ENCODE results near the gene PPP1R16B.
"Not testable (repeated sequence)": the region's sequence is repeated elsewhere in the genome, so short reads cannot be mapped to it uniquely, and the experiment has no call there.

PPP1R16B gene

DNA sequence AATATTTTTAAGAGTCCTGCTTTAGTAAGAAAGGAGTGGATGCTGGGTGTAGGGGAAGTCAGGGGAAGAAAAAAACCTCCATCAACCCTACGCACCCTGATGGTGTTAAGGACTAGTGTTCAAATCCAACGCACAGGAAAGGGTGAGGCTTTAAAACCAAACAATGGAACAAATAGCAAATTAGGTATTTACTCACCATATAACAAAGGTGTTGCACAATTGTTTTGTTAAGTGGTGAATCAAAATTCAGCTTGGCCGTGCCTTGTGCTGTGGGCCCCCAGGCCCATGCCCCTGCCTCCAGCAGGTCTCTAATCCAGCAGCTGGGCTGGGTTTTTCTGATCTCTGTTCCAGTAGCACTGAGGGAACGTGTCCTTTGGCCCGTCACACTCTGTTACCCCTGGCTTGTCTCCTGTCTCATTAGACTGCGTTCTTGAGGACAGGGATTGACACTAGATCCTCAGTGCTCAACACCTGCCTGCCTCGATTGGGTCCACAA, 132.5 kb downstream of the PPP1R16B start:
- no peak for DNase-seq

DNA sequence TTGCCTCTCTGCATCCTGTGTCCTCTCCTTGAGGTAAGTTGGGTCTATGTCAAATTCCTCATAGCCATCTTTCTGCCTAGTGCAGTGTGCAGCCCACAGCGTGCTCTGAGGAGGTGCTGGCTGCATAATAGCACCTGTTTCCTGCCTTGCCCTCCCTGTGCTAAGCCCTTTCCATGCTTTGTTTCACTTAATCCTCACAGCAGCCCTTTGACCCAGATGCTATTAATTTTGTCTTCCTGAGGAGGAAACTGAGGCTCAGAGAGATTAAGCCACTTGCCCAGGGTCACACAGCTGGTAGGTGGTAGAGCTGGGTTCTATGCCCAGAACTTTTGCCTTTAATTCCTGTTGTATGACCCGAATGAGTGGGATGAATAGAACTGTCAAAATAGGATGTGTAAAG, 134.2 kb downstream of the PPP1R16B start:
- DNase-seq, result no peak

DNA sequence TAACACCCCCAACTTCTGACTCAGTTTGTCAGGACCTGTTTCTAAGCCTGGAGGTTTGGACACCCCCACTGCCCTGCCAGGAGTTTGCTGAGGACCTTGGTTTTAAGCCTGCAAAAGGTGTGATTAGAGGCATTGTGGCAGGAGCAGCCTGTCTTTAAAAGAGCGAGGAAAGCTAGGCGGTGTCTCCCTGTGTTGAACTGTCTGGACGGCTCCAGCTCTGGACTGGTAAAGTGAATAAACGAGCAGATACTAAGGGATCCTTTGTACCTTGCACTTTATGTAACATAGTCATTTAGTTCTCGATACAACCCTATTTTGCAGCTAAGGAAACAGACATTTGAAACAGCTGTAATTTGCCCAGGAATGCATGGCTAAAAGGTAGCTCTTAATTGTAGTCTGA, 135.1 kb downstream of the PPP1R16B start:
- DNase-seq, result no peak

DNA sequence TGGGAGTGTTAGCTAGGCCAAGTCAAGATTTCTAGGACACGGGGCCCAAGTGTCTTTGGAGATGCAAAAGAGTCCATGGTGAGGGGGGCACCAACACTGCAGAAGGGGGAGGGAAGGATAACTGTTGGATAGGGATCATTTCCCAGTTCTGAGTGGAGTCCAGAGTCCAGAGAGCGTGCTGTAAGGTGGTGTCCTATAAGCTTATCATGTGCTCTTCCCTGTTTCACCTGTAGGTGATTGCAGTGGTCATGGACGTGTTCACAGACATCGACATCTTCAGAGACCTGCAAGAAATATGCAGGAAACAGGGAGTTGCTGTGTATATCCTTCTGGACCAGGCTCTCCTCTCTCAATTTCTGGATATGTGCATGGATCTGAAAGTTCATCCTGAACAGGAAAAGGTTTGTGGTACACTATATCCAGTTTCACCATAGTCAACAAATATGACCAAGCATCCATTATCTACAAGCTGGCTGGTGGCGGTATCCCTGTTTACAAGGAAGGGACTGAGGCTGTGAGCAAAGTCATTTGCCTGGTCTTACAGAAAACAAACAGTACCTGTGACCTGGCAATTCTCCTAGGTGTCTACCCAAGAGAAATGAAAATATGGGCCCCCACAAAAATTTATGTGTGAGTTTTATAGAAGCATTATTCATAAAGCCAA, 136.4 kb downstream of the PPP1R16B start:
- no peak for DNase-seq

DNA sequence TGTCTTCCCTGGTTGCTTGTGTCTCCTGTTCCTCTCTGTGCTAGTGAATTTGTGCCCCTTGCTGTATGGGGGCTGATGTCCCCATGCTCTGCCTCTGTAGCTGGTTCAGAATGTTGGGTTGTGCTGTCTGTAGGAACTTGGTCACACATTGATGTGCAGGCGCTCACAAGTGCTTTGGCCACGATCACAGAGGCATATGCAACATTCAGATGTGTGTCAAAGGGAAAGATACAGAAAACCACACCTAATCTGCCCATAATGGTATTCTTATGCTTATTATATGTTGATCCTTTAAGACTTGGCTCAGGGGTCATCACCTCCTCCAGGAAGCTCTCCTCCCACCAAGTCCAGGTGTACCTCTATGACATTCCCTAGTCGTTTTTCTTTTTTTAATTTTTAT, 139.5 kb downstream of the PPP1R16B start:
- DNase-seq, result no peak

DNA sequence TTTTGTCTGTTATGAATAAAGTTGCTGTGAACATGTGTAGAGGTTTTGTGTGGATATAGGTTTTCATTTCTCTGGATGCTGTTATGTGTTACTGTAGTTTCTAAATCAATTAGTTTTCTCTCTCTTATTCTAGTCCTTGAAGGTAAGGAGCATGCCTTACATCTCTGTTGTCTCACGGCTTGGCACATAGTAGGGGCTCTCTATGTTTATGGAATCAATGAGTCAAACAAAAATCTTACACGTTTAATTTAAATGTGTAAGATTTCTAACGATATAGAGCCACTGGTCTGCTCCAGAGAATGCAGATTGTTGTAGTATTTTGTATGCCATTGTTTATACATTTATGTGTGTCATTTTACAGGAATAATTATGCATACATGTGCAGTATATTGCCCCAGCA, 141.3 kb downstream of the PPP1R16B start:
- DNase-seq, result no peak

DNA sequence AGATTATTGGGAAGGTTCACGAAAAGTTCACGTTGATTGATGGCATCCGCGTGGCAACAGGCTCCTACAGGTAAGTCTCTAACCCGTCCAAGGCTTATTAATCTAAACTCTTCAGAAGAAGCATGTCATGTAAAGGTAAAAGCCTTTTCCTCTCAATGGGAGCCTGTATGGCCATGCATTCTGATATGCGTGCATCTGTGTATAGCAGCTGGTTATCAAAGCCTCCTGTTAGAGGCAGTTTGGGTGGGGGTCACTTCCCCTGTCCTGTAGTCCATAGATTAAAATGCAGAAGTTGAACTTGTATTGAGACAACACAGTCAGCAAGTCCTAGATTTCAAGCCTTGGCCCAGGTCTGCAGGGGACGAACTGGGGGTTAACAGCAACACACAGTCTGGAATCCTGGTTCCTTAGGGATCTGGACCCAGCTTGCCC, 142.4 kb downstream of the PPP1R16B start:
- no peak for DNase-seq

DNA sequence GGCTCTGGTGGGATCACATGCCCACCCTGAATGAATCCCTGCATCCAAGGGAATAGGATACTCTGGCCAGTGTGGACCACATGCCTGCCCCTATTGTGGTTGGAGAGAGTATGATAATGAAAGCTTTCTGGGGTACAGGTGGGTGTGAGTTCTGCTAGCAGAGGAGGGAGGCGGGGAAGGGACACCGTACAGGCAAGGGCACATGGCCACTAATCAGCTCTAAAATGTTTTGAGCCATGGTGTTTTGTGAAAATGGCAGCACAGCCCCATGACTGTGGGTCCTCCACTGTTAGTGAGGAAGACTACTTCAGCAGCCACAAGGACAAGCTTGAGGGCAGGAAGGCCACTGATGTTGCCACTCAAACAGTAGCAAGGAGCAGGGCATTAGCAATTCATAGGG, 144.8 kb downstream of the PPP1R16B start:
- DNase-seq, result no peak

DNA sequence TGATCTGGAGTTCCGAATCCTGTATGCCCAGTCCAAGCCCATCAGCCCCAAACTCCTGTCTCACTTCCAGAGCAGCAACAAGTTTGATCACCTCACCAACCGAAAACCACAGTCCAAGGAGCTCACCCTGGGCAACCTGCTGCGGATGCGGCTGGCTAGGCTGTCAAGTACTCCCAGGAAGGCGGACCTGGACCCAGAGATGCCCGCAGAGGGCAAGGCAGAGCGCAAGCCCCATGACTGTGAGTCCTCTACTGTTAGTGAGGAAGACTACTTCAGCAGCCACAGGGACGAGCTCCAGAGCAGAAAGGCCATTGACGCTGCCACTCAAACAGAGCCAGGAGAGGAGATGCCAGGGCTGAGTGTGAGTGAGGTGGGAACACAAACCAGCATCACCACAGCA, 146.1 kb downstream of the PPP1R16B start:
- DNase-seq, result no peak

DNA sequence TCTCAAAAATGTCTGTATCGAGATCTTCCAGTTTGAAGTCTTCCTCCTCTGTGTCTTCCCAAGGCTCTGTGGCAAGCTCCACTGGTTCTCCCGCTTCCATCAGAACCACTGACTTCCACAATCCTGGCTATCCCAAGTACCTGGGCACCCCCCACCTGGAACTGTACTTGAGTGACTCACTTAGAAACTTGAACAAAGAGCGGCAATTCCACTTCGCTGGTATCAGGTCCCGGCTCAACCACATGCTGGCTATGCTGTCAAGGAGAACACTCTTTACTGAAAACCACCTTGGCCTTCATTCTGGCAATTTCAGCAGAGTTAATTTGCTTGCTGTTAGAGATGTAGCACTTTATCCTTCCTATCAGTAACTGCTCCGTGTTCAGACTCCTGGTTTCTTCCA, 146.7 kb downstream of the PPP1R16B start:
- no peak for DNase-seq

DNA sequence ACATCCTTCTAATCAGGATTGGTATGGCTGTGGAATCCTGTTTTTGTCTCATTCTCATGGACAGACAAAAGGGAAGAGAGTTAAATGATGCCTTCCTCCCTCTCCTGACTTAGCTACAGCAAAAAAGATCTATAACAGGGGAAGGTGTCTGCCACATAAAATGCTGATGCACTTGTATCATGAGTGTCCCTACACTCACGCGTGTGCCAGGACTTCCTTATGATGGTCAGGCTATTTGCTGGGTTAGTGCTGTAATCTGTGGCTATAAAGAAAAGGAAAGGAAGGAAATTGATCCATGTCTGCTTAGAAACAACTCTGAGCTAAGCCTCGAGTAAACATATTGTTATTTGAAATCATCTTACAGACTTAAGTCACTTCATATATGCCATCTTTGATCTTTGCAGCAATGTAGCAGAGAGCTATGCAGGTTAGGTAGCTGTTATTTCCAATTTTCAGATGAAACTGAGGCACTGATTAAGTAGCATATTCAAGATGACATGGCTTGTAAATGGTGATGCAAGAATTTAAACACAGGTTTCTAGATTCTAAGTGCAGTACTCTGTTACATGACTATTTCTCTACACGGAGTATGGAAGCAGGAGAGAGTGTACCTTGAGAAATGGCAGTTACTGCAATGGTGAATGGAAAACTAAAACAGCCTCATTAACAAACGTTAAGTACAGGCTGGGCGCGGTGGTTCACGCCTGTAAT, 148.3 kb downstream of the PPP1R16B start:
- DNase-seq, result no peak

DNA sequence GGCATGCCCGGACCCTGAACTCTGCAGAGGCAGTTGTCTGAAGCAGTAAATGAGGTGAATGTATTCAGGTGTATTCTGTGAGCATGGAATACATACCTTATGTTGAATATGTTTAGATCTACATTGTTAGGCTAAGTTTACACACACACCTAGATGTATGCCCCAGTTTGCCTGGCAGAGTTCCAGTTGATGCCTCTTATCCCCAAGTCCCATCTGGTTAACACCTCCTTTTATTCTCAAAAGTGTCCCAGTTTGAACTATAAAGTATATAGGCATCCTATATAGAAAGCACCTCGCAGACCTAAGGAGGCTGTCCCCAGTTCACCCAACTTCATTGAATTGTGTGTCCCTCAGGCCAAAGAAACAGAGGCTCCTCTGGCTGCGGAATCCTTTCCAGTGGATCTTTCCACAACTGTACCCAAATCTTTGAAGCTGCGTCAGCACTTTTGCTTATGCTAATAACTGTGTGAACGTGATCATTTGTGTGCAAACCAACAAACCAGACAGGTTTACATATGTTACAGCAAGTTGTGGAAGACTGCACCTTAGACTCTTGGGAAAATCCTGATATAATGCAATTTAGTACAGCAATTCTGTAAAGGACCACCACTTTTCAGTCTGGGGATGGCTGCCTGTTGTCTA, 151.9 kb downstream of the PPP1R16B start:
- no peak for DNase-seq

DNA sequence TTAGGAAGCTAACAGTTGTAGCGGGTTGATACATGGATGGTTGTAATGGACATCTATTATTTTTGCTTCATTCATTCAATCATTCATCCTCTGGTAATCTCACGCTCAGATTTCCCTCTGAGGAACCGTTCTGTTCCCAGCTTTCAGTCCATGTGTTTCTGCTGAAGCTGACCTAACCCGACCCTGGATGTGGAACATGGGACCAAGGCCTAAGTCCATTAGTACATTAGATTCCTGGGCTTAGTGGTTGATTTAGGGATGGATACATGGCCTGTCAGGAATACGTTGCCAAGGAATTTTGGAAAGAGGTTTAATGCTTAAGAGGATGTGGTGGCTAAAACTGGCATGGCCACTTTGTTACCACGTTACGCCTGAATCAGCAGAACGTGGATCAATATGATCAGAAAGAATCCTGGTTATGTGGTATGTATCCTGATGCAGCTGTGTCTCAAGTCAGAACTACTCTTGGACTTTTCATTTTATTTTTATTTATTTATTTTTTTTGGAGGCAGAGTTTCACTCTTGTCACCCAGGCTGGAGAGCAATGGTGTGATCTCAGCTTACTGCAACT, 152.5 kb downstream of the PPP1R16B start:
- DNase-seq, result no peak

DNA sequence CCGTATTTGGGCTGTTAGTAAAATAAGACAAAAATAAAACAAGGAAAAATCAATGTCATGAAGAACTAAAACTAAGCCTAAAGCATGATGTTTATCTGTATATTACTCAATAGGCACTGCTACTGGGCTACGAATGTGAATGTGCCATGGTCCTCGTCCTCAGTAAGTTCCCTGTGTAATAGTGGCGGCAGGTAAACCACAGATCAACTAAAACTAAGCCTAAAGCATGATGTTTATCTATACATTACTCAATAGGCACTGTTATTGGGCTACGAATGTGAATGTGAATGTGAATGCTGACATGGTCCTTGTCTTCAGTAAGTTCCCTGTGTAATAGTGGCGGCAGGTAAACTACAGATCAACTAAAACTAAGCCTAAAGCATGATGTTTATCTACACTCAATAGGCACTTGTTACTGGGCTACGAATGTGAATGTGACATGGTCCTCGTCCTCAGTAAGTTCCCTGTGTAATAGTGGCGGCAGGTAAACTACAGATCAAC, 154.7 kb downstream of the PPP1R16B start:
- not testable (repeated sequence) for DNase-seq

DNA sequence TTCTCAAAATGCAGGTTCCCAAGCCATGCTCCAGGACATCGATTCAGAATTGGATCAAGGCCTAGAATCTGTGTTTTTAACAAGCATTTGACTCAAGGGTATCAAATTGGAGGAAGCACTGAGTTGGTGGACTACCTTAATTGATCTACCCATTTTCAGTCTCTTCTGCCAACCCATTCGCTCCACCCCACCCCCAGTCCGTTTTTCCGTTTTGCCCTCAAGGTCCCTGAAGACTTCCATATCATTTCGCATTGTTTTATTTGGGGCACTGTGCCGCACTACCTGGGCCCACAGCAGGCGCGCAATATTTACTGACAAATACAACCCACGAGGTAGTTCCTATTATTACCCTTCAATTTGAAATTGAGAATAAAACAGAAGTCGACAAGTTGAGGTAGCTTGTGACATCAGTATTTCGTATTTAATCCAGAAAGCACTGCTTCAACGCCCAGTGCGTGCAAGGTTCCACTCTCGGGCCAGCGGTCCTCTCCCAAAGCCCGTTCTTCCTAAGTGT, 156.1 kb downstream of the PPP1R16B start:
- no peak for DNase-seq

DNA sequence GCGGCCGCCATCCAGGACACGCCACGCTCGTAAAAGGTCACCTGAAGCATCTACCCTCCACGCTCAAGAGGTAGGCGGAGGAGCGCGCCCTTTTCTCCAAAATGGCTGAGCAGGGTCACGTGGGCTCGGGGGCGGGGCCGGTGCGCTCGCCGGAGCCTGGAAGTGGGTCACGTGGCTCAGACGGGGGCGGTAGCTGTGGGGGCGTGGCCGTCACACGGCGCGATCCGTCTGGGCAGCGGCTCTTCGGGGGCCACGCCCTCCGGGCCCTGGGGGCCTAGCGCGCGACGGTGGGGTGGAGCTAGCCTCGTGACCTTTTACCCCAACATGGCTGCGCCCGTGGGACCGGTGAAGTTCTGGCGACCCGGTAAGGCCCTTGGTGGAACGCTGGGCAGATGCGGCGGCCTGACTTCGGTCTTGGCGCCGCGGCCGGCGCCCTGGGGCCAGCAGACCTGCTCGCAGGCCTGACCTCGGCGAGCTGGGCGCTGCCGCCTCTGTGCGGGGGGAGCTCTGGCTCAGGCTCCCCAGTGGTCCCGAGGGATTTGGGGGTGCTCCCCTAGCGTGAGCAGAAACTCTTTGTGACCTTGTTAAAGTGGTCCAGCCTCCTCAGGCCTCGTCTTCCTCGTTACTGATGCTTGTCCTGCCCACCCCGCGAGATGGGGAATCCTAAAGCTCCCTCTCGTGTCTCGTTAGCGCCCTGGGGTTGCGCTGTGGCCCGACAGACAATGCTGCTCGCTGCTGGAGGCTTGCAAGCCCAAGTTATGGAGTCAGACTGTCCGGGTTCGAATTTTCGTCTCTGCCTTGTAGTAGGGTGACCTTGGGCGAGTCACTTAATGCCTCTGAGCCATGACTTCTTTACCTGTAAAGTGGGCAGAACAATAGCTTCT, 156.8 kb downstream of the PPP1R16B start, which contains the start of gene DHX35:
DHX35 (plus strand) TSS at position 301 of the 884 bp plus-strand sequence; CDS start at position 325, 24 bp downstream.
- DNase-seq, result peak; percentile 94 to 96

DNA sequence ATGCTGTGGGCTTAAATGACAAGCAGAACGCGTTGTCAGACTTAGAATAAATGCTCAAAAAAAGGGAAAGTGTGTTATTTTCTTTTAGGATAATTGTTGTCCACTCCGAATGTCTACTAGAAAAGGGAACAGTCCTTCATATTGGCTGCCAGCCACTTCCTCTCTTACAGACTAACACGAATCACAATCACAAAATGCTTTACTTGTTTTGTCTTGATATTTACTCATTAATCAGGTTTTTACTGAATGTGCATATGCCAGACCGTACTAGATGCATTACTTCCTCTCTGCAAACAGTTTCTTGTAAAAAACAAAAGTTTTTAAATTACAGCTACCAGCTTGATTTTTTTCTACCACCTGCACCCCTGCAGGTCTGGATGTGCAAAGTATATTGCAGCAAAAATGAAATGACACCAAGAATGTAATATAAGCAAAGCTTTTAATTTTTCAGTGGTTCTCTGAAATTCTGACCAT, 157.5 kb downstream of the PPP1R16B start:
- no peak for DNase-seq

DNA sequence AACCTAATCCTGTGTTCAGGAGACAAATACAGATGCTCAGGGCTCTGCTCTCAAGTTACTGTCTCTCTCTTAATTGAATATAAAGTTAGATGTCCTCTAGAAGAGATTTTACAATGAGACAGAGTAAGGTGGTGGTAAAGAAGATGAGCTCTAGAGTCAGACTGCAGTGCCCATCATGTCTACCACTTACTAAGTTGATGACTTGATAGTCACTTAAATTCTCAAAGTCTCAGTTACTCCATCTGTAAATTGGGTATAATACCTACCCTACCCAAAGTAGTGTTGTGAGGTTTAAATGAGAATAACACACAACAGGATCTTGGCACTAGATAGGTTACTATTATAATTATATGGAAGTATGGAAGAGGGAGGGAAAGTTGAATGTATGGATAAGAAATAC, 158.2 kb downstream of the PPP1R16B start:
- no peak for DNase-seq

DNA sequence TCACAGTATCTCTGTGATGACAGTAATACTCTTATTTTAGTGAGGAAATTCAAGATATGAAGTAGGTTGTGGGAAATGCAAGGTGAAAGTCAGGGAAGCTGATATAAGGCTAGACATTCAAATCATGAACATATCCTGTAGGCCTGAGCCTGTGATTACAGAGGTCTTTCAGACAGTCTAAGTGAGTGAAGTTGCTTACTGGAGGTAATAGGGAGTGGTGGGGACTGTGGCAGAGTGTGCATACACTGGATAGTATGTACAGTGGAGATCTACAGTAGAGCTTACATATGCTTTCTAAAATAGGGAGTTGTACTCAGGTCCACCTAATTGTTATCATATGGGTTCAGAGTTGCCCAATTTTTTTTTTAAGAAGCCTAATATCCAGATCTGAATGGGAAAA, 159.8 kb downstream of the PPP1R16B start:
- DNase-seq, result no peak

DNA sequence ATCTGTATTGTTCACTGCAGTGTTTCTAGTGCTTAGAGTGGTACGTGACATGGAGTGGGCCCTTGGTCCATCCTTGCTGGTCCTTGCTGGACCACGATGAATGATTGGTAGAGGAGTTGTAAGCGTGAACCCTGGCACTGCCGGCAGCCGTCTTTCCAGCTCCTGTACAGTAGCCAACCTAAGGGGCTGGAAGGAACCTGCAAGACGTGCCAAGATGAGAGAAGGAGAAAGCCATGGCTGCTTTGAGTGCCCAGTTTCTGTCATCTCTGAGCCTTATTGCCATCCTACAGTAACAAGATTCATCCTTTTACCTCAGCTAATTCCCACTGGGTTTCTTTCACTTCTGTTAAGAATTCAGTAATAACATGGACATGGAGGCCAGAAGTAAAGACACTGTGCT, 162.6 kb downstream of the PPP1R16B start:
- no peak for DNase-seq

DNA sequence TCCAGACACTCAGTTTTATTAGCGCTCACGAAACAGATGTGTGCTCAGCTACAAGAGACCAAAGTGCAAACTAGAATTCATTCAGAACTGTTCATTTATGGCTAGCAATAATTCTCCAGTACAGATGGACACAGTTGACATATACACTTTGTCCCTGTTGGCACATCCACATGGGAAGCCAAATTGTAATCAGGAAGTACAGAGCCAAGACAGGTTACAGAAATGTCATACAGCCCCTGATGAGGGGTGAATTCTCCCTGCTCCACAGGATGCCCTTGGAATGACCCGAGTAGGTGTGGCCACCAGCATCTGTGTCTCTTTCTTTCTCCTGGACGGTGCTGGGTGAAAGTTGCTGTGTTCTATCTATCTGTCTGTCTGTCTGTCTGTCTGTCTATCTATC, 164.2 kb downstream of the PPP1R16B start:
- DNase-seq, result no peak

DNA sequence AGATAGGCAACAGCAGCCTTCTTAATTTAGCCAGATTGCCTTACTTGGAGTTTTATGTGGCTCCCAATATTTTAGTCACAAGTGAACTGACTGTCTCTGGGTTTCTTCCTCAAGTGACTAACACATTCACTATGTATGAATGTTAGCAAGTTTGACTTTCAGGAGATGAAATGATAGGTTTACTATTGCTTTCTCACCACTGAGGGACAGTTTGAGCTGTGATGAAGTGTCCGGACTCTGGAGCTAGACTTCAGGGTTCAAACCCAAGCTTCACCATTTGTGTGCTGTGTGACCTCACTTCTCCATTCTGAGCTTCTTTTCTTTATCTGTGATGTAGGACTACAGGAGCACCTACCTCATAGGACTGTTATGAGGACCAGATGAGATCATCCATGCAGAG, 164.8 kb downstream of the PPP1R16B start:
- DNase-seq, result no peak
